HPDE6-E6E7 (cell line): Measurements from ENCODE around the gene TCF20.
A peak's percentile ranks its signal among the peaks of the same experiment; 100 is the strongest.

ENCODE experiments used
- DNase-seq: peaks from one replicate; pipeline ENCODE4 v3.0.0; 2011; ENCODE audit warnings: missing footprints; ENCODE audit errors: extremely low spot score

The TCF20 gene

GRCh38 chr22:42270510-42271190, at the start of gene TCF20:
TSS of gene TCF20 (minus strand) at chr22:42270653. CDS start at chr22:42215305, 55,348 bp downstream.
- peak; percentile 71 for DNase-seq

GRCh38 chr22:42319386-42319785, 48.9 kb upstream of the TCF20 start:
- no peak for DNase-seq

GRCh38 chr22:42318967-42319366, 48.5 kb upstream of the TCF20 start:
- DNase-seq: no peak

GRCh38 chr22:42317691-42318547, 47.5 kb upstream of the TCF20 start:
- peak; percentile 69 for DNase-seq

- peak; percentile 55 for DNase-seq
Measured at GRCh38 chr22:42317008-42317407, 46.6 kb upstream of the TCF20 start.

- no peak for DNase-seq
Measured at GRCh38 chr22:42315392-42315756, 44.9 kb upstream of the TCF20 start.

- no peak for DNase-seq
Measured at GRCh38 chr22:42314709-42315391, 44.4 kb upstream of the TCF20 start.

GRCh38 chr22:42313804-42314581, 43.5 kb upstream of the TCF20 start:
- peak; percentile 34 for DNase-seq

GRCh38 chr22:42313204-42313603, 42.8 kb upstream of the TCF20 start:
- DNase-seq: no peak

GRCh38 chr22:42310291-42311015, 40.0 kb upstream of the TCF20 start:
- no peak for DNase-seq

GRCh38 chr22:42309865-42310264, 39.4 kb upstream of the TCF20 start:
- DNase-seq: no peak

GRCh38 chr22:42308892-42309468, 38.5 kb upstream of the TCF20 start:
- no peak for DNase-seq

GRCh38 chr22:42307806-42308563, 37.5 kb upstream of the TCF20 start:
- DNase-seq: no peak

GRCh38 chr22:42306010-42306409, 35.6 kb upstream of the TCF20 start:
- no peak for DNase-seq

- DNase-seq: no peak
Measured at GRCh38 chr22:42304324-42304790, 33.9 kb upstream of the TCF20 start.

GRCh38 chr22:42303396-42304323, 33.2 kb upstream of the TCF20 start:
- DNase-seq: no peak

GRCh38 chr22:42301742-42302102, 31.3 kb upstream of the TCF20 start:
- DNase-seq: no peak

GRCh38 chr22:42301077-42301741, 30.8 kb upstream of the TCF20 start:
- no peak for DNase-seq
